Kidney (tissue), 14 donors: ENCODE results near the gene ZNF516. TPM values are rescaled to one million over a fixed set of nuclear protein-coding genes. Genes with fewer than 3 reads are reported as not detected.

Source experiments
- DNase-seq, 5 donors: peaks; one replicate each; pipeline ENCODE4 v3.0.0-alpha.2; 2013 to 2020
- FAIRE-seq: peaks from 2 replicates; lab custom pipeline; 2012; peaks lifted over from hg19 to GRCh38; lab: Jason Lieb, UNC
- H3K27ac ChIP-seq, 2 donors: one replicate each; pipeline ENCODE4 v1.7.0; 2013; ENCODE audit warnings: low read depth in 2 of 2, low read length in 2 of 2, inconsistent platforms in 1 of 2
- H3K27me3 ChIP-seq: one replicate; pipeline ENCODE4 v1.7.1; 2013; ENCODE audit warnings: low read length, inconsistent platforms; ENCODE audit not compliant: control insufficient read depth, insufficient read depth
- H3K36me3 ChIP-seq, 3 donors: one replicate each; pipeline versions ENCODE4 v1.7.0 to v1.7.1; 2013; ENCODE audit warnings: low read length in 3 of 3, control low read depth in 1 of 3, inconsistent platforms in 1 of 3; ENCODE audit not compliant: insufficient read depth in 3 of 3, control insufficient read depth in 2 of 3
- H3K4me1 ChIP-seq, 3 donors: one replicate each; pipeline versions ENCODE4 v1.7.0 to v1.7.1; 2013; ENCODE audit warnings: low read length in 3 of 3, inconsistent platforms in 1 of 3, low read depth in 1 of 3; ENCODE audit not compliant: control insufficient read depth in 2 of 3, insufficient read depth in 2 of 3
- H3K4me3 ChIP-seq, 3 donors: one replicate each; pipeline versions ENCODE4 v1.7.0 to v1.8.1; 2013; ENCODE audit warnings: low read length in 3 of 3, control low read depth in 1 of 3, inconsistent platforms in 1 of 3
- H3K9ac ChIP-seq, 3 donors: one replicate each; pipeline versions ENCODE4 v1.7.0 to v1.7.1; 2013; ENCODE audit warnings: low read length in 3 of 3, control low read depth in 1 of 3, inconsistent platforms in 1 of 3
- H3K9me3 ChIP-seq, 3 donors: one replicate each; pipeline versions ENCODE4 v1.7.0 to v1.7.1; 2013; ENCODE audit warnings: low read length in 3 of 3, control low read depth in 1 of 3, inconsistent platforms in 1 of 3; ENCODE audit not compliant: control insufficient read depth in 2 of 3, insufficient read depth in 1 of 3
- CTCF ChIP-seq: IDR thresholded peaks from 3 replicates; pipeline ENCODE4 v1.5.1; 2012; ENCODE audit warnings: mild to moderate bottlenecking, moderate library complexity, borderline replicate concordance; ENCODE audit not compliant: insufficient read depth; ENCODE audit errors: extremely low read depth
- intact Hi-C: fragments of 100-400 bp; cut with DNase I; formaldehyde crosslinking; loops from one replicate; pipeline ENCODE4 v1.11.1; 2022
- polyA plus RNA-seq: library from polyadenylated mRNA; stranded (reverse); fragments of 350-450 nt; fragmentation: Illumina TruSeq; extraction: RNeasy Lipid Tissue Mini Kit (QIAGEN cat#74804); gene quantifications from one replicate; pipeline ENCODE4 v1.2.3, GENCODE V29; 2014; ENCODE audit warnings: low read depth, low replicate concordance; ENCODE audit not compliant: insufficient read depth
- total RNA-seq: library from RNA; stranded (reverse); fragmentation: NEBNext Ultra II Directional; extraction: Animal tissue kit (Norgen Biotek cat#: 25700); gene quantifications from one replicate; pipeline ENCODE4 v1.2.1, GENCODE V29; 2021
- donor health status: control.
- donor health status: control.
- donor health status: control.
- donor health status: control.
- donor health status: control.
- donor health status: DM: yes; HTN: yes; CAD: no.
- donor health status: Normal renal cell carcinoma (clear cell type).

Gene ZNF516
- total and polyA plus RNA-seq, 2 donors from 2014 or later: 6.7 to 28.7 TPM

DNA sequence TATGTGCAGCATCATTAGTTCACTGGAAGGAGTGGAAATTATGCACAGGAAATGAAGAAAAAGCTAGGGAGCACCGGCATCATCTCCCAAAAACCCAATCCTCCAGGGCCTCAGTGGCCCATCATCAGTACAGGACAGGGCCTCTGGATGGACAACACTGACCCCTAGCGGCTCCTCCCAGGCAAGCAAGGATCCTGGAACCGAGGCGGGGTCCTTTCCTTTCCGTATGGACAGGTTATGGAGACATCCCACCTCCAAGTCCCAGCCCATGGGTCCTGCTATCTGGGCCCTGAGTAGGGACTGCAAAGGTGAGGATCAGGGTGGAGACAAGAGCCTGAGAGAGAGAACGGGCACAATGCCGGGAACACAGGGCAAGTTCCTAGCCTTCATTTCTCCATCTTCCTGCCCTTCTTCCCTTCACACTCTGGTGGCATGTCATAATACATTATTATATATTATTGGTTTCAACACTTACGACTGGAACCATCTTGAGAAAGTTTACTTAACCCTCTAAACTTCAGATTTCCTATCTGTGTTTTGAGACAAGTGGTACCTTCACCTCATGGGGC, 68.2 kb downstream of the ZNF516 start:
- FAIRE-seq: no peak

GRCh38 chr18:76425146-76426131, 69.6 kb downstream of the ZNF516 start:
- Histone ChIP-seq H3K4me1 (peaks cover 0 to 5% (median 0%) of the 10 kb centered on the region in 3 donors), H3K27me3 (no peaks in the 10 kb centered on the region), H3K9ac (no peak overlapping the region), H3K9me3 (no peaks in the 10 kb centered on the region), H3K4me3 (no peak overlapping the region), H3K27ac (no peak overlapping the region), H3K36me3 (no peaks in the 10 kb centered on the region)
- no peak for TF ChIP-seq CTCF
- intact Hi-C loops: no loop called here
- FAIRE-seq (no peak), DNase-seq (no peak)

More for the DNA sequence above, 68.2 kb downstream of the ZNF516 start:
- Histone ChIP-seq H3K9me3 (no peaks in the 10 kb centered on the region), H3K36me3 (no peaks in the 10 kb centered on the region), H3K27ac (no peak overlapping the region), H3K9ac (no peak overlapping the region), H3K27me3 (no peaks in the 10 kb centered on the region), H3K4me1 (peaks cover 0 to 5% (median 0%) of the 10 kb centered on the region in 3 donors), H3K4me3 (no peak overlapping the region)
- DNase-seq: peak in 4 of 5 donors; percentile 58 to 65 (median 62)
- intact Hi-C loops: no loop called here
- peak; percentile 57 for TF ChIP-seq CTCF

- TF ChIP-seq CTCF: no peak
- Histone ChIP-seq H3K36me3 (peaks cover 0 to 5% (median 0%) of the 10 kb centered on the region in 3 donors), H3K9ac (no peak overlapping the region), H3K9me3 (peaks cover 0 to 2% (median 0%) of the 10 kb centered on the region in 3 donors), H3K4me1 (peaks cover 0 to 5% (median 2%) of the 10 kb centered on the region in 3 donors), H3K27ac (no peak overlapping the region), H3K27me3 (no peaks in the 10 kb centered on the region), H3K4me3 (no peak overlapping the region)
- intact Hi-C loops: no loop called here
- FAIRE-seq (no peak), DNase-seq (no peak)
Measured at GRCh38 chr18:76422838-76423237, 72.2 kb downstream of the ZNF516 start.
